Suppressor macrophage treated with lipopolysaccharide for 4 hours (primary cell): ENCODE measurements around the gene MT1B.
A peak's percentile ranks its signal among the peaks of the same experiment; 100 is the strongest.

Source experiments
- DNase-seq: peaks from one replicate; pipeline ENCODE4 v3.0.0-alpha.2; 2020

The MT1B gene

DNA sequence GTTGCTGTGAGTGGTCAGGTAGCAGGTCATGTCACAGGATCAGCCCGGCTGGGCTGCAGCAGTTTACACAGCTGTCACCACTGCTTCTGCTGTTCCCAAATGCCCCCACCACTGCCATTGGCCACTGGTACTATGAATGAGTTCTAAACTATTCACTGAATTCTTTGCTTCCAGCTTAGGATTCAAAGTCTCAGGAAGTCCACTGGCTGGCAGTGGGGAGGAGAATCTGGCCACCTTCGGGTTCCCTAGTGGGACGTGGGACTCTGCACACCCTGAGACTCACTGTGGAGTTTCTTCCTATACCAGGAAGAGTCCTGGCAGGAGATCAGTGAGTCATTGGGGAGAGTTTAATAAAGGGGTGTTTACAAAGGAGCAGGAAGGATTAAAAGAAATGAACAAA is 37.5 kb downstream of the MT1B start:
- DNase-seq: no peak

DNA sequence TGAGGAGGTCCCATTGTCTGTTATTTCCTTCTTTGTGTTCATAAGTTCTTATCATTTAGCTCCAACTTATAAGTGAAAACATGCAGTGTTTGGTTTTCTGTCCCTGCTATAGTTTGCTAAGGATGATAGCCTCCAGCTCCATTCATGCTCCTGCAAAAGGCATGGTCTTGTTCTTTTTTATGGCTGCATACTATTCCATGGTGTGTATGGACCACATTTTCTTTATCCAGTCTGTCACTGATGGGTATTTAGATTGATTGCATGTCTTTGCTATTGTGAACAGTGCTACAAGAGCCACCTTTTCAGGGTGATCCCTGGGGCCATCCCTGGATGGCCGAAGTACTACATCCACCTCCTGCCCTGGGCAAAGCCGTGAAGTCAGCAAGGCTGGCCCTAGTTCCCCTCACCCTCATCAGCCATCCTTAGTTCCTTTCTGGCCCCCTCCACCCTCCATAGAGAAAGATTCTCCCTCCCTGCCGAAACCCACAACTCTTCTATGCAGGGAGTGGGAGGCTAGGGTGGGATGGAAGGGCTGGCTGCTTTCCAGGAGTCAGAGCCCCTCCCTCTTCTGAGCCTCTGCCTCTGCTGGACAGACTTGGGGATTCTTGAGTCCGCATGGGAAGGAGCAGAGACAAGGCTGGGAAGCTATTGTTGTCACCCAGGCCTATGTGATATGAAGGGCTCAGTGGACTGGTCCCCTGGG is 38.9 kb downstream of the MT1B start:
- DNase-seq: no peak

DNA sequence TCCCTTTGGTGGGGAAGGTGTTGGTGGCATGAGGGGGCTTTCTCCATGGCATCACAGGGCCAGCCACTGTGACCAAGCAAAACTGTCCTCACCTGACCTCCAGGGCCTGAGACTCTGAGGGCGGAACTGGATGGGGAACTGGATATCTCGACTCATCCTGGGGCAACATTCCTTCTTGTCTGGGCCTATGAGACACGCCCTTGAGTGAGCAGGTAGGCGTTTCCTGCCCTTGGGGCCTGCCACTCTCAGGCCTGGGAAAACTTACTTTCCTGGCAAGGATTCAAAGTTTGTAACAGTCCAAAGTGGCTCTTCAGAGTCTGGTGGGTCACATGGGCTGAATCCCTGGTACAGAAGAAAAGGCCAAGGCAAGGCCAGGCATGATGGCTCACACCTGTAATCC is 40.2 kb downstream of the MT1B start:
- DNase-seq: peak; percentile 59

DNA sequence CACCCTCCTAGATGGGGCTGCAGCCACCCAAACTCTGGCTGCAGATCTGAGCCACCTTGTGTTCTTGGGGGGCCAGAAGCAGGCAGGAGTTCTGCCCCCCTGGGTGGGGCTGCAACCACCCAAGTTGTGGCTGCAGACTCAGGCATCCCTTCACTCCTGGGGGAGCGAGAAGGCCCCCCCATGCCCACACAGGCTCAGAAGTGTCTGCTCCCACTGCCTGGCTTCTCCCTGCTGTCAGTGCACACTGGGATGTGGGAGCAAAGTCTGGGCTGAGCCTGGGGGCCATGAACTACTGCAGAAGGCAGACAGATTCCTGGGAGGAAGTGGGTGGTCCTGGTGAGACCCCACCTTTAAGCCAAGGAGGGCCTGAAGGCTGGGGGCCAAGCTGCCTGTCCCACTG is 43.6 kb downstream of the MT1B start:
- no peak for DNase-seq

DNA sequence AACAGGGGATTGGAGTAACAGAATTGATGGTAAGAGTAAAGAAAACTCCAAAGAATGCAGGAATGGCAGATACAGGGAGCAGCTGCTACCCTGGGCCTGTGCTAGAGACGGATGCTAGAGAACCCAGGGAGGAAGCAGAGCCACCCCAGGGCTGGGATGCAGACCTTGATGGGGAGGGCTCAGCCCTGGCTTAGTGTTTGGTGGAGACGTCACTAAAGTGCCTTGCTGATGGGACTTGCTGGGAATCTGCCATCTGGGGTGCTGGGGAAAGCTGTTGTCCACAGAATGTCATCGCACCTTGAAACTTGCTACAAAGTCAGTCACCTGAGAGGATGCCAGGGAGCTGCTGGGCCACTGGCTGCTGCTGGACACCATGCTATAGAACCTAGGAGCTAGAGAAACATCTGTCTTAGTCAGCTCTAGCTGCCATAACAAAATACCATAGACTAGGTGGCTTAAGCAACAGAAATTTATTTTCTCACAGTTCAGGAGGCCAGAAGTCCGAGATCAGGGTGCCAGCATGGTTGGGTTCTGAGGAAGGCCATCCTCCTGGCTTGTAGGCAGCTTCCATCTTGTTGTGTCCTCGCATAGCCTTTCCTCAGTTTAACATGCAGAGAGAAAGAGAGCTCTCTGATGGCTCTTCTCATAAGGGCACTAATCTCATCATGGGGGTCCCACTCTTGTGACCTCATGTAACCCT is 45.9 kb downstream of the MT1B start:
- no peak for DNase-seq

DNA sequence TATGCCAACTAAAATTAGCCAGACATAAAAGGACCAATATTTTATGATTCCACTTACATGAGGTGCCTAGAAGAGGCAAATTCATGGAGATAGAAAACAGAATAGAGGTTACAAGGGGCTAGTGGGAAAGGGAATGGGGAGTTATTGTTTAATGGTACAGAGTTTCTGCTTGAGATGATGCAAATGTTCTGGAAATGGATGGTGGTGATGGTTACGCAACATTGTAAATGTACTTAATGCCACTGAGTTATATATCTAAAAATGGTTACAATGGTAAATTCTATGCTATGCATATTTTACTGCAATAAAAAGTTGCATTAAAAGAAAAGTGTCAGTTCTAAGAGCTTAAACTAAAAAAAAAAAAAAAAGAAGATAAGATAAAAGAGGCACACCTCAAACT is 48.5 kb downstream of the MT1B start:
- DNase-seq: peak; percentile 13

DNA sequence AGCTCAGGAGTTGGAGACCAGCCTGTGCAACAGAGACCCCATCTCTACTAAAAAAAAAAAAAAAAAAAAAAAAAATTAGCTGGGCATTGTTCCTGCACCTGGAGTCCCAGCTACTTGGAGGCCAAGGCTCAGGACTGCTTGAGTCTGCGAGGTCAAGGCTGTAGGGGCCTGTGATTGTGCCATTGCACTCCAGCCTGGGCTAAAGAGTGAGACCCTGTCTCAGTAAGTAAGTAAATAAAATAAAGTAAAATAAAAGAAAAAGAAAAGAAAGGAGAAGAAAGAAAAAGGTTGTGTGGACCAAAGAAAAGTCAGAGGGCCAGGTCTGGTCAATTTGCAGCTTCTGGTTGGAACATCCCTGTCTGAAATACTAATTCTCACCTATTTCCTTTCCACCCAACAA is 48.9 kb downstream of the MT1B start:
- DNase-seq: no peak

DNA sequence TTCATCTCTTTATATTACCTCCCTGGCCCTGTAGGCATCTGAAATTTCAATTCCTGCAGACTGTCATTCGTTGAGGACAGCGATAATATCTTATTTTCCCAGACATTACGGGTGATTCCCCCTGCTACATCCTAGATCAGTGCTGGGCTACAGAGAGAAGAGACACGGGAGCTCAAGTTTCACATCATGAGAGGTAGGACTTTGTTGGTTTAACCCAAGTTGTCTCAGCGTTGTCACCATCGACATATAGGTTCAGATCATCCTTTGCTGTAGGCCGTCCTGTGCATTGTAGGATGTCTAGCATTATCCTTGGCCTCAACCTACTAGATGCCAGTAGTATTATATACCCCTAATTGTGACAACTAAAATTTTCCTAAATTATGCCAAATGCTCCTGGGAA is 49.8 kb downstream of the MT1B start:
- DNase-seq: no peak
